GM19372 (cell line): Measurements from ENCODE around the gene WFIKKN2.
"Not testable (repeated sequence)": the region's sequence is repeated elsewhere in the genome, so short reads cannot be mapped to it uniquely, and the experiment has no call there.

Source experiments
- ATAC-seq: cut with Tn5 transposase; IDR thresholded peaks from one replicate; pipeline ENCODE4 v1.9.1; 2021; ENCODE audit warnings: mild to moderate bottlenecking, low read depth, moderate library complexity; ENCODE audit not compliant: unreplicated experiment

The WFIKKN2 gene

DNA sequence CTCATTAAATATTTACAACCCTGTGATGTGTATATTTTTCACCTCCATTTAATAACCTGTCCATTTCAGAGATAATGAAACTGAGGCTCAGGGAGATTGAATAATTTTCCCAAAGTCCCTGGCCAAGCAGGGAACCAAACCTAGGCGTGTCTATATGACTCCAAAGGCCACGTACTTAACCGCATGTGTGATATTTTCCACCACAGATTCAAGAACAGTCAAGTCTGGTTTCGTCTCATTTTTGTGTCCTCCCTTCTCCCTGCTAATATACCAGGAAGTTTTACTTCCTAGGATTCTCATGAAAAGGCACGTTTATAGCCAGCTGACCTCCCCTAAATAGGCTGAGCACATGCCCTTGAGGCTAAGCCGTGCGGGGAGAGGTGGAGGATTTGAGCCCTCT is 15.3 kb downstream of the WFIKKN2 start:
- no peak for ATAC-seq

DNA sequence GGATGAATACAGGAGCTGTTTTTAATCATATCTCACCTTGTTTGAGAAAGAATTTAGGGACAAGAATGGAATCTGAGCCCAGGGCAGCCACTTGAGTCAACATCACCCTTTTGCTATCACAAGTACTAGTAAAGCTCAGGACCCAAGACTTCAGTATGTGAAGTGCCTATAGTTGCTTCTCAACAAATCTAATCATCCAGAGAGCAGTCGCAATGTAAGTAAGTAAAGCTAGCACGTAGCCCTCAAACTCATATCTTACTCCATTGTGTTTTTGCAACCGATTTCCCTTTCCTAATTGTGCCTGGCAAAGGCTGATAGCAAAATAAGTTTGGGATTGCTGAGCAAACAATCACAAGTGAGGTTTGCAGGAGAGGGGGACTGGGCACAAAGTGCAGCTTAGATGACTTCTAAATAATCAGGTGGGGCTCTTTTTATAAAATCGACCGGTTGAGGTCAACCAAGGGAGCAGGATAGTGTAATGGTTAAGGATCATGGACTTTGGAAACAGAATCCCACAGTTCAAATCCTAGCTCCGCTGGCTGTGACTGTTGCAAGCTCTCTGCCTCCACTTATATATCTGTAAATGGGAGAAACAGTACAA is 17.7 kb downstream of the WFIKKN2 start:
- no peak for ATAC-seq

DNA sequence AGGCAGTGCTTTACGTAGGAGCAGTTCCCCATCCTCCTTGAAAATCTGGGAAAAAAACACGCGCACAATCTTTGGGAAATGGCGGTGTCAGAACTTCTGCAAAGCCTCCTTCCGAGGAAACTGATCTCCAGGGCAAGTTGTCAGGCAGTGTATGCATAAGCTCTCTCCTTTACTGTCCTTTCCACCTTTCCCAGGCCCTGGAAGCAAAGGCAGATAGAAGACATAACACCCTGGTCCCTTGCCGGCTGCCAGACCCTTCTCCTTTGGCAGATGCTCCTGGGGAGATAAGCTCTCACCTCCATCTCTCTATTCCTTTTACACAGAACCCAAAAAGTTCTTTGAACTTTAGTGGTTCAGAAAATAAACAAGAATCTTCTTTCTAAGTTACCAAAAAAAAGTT is 18.4 kb downstream of the WFIKKN2 start:
- ATAC-seq = no peak

DNA sequence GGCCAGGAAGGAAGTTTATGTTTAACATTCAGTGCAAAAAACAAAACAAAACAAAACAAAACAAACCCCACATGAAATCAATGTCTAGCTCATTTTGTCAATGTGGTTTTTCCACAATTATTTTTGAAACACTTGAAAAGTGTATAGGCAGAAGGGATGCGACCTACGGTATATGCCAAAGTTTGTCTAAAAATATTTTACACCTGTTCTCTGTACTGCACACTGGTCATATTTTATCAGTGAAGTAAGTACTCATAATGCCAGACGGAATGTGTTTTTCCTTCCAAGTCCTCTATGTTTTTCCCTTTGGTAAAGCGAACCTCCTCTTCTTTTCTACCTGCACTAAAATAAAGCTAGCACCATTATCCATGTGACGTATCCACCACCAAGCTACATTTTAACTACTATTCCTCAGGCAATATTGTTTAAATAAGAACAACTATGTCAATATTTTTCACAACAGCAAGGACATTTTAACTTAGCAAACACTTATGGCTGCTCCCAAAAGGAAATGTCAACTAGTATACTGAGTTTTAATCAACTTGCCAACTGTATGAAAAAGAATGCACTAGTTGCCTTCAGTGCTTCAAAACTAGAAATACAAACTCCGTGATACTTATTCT is 20.4 kb downstream of the WFIKKN2 start:
- ATAC-seq = no peak

DNA sequence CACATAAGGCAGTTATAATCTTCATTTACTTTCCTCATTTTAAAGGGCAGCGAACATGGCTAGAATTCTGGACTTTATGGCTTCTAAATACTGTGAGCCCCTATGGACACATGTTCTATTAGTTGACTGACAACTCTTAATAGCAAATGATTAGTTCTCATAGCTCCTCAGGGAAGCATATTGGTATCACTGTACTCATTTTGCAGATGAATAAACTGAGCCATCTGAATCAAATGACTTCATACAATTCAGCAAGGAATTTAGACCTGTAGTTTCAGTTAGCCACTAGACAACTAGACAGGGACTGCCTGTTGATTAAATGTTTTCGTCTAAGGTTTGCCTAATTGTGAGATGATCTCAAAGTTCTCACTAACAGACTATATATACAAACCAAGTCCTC is 21.0 kb downstream of the WFIKKN2 start:
- no peak for ATAC-seq

DNA sequence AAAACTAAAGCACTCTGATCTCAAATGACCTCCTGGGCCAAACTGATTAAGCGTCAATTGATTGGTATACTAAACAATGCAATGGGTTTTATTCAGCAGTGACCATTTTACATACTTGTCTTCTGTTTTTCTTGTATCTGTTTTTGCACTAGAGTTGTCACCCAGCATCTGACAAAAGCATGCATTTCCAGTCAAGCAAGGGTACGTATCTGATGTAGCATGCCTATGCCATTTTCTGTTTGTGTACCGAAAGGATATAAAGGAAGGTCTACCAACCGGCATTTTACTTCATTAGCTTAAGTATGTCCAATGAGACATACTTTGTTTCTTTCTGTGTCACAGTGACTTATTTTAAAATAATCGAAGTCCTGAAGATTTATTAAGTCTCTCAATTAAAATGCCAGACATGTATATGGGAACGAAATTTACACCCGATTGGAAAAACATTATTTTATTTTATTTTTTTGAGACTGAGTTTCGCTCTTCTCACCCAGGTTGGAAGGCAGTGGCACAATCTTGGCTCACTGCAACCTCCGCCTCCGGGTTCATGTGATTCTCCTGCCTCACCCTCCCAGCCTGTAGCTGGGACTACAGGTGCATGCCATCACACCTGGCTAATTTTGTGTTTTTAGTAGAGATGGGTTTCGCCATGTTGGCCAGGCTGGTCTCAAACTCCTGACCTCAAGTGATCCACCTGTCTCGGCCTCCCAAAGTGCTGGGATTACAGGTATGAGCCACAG is 23.3 kb downstream of the WFIKKN2 start:
- ATAC-seq = no peak

DNA sequence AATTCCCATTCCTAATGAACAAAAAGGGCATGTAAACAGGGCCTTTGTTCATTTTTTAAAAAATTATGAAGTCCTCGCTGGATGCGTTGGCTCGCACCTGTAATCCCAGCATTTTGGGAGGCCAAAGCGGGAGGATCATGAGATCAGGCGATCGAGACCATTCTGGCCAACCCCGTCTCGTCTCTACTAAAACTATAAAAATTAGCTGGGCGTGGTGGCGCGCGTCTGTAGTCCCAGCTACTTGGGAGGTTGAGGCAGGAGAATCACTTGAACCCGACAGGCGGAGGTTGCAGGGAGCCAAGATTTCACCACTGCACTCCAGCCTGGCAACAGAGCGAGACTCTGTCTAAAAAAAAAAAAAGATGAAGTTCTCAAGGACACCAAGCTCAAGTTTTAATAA is 24.3 kb downstream of the WFIKKN2 start:
- not testable (repeated sequence) for ATAC-seq

DNA sequence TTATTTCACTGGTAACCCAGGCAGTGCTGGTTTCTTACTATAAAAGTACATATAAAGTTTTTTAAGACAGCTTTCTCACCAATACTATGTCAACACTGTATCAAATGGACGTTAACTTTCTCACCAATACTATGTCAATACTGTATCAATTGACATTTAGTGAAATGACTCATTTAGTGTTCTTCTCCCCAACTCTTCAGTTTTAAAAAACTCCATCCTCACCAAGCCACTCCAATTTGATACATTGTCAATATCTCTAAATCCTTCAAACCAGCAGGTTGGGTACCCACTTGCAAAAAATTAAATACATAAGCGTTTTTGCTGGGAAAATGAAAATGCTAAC is 25.9 kb downstream of the WFIKKN2 start:
- ATAC-seq = no peak

DNA sequence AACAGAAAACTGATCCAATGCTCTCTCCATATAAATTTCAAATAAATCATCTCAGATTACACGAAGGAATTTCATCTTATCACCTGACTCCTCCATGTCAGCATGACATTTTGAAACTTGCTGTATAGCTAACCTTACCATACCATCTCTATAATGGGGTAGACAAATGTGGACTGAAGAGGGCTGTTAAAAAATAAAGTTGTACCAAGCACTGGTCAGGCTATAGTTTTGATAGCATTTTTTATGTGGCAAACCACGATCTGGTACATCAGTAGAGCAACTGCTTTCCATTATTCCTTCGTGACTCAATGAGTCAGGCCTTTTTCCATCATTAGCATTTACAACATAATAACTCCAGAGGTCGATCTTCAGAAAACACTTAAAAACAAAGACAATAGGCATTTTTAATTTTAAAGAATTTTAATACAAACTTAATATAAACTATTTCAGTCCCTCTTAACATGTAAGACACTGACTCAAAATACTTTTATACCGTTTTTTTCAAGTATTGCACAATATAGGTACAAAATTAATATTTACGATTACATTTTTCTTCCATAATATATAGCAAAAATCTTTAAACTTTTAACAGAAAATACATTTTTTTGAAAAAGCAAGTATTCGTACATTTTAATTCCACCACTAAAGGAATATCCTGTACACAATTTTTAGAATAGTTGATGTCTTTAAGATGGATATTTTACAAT is 26.6 kb downstream of the WFIKKN2 start:
- ATAC-seq = no peak

DNA sequence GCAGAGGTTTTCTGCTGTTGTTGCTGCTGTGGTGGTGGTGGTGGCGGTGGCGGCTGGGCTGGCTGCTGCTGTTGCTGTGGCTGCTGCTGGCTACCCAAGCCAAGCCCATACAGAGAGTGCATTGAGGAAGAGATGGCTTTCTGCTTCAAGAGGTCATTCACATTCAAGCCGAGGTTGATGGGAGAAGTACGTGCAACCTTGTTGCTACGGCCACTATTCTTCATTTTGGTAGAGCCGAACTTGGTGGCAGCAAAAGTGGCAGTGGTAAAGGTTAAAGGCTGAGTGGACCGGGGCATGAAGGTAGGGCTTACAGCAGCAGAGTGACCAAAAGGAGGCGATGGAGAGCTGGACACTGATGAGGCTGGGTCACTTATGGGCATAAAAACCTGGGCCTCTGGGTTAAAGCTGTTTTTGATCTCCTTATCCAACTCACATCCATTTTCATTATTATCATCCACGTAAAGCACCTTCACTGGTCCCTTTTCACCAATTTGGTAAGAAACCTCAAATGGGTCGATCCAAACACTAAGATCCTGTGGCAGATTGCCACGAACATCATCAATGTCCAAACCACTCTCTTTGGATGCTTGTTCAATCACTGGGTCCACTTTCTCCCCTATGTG is 27.9 kb downstream of the WFIKKN2 start:
- ATAC-seq = no peak

DNA sequence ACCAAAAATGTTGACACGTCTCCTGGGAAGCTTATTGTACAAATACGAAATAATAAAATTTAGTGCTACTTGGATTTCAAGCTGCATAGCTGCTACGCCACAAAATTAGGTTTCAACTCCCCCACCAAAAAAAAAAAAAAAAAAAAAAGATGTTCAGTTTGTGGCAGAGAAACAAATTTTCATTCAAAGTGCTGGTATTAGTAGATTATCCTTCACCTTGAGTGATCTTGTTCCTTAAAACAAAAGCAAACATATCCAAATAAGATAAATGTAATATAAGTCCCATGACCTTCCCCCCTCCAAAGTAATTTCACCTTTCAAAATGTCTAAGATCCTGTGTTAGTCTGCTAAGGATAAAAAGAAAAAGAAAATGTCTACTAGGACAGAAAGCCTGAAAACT is 28.5 kb downstream of the WFIKKN2 start:
- ATAC-seq = no peak

DNA sequence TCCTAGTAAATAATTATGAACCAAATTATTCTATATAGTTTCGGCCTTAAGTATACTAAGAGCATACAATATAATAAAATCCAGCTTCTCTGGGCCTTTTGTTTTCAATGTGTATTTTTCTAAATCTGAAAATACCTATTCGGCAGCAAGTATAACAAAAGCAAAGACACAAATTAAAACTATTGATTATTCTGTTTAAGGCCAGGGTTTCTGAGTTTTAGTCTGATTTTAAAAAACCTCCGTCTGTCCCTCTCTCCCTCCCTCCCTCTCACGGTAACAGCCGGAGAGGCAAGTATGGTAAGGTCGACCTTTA is 29.3 kb downstream of the WFIKKN2 start:
- no peak for ATAC-seq

DNA sequence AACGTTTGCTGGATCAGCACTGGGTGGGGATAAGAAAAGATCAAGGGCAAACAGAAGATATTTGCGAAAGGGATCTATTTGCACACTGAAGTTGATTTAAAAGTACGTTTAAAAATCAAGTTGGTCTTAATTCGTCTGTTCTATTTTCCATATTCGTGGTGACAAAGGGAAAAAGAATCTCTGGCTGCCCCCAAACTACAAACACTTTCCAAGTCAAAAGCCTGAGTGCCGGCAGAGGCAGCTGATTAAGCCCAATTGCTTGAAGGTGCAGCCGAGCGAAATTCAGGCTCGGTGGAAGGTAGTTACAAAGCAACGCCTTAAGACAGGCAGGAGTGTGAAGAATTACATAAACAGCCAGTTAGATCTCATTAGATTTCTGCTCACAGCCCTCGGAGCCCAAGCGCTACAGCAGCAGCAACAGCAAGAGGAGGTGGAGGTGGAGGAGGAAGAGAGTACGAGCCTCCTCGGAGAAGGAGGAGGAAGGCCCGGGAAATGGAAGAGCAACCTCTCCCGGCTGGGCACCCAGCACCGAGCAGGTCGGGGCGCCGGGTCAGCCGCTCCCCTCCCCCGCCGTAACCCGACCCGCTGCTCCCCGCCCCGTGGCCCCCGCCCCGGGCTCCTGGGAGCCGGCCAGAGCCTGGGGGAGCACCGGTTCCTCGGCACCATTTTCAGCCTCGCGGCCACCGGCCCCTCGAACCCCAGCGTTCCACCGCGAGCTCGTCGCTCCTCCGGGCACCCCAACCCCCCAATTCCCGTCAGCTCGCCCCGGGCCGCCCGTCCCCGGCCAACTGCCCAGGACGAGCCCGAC is 29.9 kb downstream of the WFIKKN2 start:
- ATAC-seq = peak; percentile 12

DNA sequence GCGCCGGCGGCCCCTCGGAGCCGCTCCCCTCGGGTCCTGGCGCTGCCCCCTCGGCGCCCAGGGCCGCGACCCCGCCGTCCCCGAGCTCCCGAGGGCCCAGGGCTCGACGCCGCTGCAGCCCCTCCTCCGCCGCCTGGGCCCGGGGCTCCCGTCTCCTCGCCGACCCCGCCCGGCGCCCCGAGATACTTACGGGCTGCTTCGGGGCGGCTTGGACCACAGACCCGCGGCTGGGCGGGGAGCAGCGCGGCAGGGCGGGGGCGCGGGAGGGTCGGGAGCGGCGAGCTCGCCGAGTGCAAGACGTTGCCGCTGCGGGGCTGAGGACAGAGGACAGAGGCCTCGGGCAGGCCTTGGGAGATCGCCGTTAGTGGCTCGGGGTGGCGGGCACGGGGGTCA is 30.5 kb downstream of the WFIKKN2 start:
- no peak for ATAC-seq

DNA sequence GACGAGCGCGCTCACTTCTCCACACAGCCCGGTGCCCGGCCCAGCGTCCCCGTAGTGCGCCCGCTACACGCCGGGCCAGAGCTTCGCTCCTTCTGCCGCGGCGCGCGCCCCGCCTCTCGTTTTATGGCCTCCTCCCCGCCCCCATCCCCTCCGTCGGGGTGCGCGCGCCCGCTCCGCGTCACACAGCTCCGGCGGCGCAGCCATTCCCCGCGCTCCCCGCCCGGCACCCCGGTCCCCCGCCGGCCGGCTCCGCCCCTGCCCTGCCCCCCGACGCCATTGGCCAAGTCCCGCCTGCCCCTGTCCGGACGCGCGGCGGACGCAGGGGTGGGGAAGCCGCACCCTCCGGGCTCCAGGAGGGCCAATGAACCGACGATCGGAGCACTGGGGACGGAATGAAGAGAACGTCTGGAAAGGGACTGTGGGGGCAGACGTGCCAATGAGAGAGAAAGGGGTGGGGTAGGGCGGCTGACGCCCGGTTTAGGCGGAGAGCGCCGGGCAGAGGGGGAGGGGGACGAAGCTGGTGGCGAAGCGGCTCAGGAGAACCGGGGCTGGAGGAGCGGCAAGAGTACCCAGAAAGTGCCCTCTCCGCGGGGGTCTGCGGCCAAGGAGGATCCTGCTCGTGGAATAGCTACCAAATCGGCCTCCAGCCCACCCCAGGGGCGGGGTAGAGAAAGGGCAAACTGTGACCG is 31.0 kb downstream of the WFIKKN2 start, which contains the start of gene TOB1:
TSS of gene TOB1 (minus strand) at position 94 of the 689 bp plus-strand sequence. CDS start 2,337 bp downstream, outside the sequence.
- ATAC-seq = peak; percentile 57

DNA sequence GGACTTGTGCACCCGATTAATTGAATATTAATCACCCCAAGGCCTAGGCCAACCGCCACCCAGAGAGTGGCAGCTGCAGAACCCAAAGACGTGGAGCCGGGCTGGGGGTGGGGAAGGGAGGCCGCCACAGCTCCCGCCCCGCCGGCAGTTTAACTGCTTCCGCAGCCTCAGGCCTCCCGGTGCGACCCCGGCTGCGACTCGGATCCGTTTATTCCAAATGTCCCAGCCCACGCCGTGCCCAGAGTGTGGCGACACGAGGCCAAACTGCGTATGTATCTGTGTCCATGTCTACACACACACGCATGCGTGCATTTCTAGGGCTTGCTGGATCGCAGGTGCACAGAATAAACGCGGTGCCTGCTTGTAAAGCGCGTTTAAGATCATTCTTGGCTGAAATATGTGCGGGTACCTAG is 31.6 kb downstream of the WFIKKN2 start:
- no peak for ATAC-seq

DNA sequence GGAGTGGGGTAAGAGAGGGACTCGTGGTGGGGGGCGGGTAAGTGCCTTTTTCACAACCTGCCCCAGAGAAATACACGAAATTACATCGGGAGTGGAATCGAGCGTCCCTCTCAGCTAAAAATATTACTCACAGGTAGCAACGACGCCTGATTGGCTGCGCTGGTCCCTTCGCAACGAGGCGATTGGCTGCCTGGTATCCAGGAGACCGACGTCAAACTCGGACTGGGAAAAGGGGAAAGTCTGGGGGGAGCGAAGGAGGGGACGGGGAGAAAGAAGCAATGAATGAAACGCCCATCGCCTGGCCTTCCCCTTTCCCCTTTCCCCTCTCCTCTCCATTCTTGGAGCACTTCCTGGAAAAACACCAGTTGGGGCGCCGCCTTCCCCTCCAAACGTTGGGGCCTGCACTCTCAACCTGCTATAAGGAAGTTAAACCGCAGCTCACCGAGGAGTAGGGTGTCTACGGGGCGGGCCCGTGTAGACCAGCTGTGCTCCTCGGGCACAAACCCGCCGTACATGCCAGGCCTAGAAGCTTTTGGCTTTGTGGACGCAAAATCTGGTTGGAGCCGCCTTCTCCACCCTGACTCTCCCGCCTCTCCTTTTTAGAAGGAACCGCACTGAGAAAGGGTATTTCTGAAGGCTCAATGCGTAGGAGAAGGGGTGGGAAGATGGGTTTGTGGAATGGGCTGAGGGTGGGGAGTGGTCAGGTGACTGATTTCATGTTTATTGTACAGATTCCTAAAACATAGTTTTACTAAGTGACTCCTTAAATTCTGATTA is 32.2 kb downstream of the WFIKKN2 start:
- peak; percentile 17 for ATAC-seq

DNA sequence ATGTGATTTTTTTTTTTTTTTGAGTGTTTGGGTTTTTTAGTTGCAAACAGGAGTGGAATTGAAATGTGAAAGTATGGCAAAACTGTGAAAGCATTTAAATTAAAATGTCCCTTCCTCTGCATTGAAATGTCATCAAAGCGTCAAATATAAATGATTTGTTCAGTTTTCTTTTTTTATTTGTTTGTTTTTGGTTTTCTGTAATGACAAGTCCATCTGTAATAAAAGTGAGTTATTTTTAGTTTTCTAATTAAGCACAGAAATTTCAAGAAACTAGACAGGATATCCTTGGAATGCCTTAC is 32.7 kb downstream of the WFIKKN2 start:
- no peak for ATAC-seq

DNA sequence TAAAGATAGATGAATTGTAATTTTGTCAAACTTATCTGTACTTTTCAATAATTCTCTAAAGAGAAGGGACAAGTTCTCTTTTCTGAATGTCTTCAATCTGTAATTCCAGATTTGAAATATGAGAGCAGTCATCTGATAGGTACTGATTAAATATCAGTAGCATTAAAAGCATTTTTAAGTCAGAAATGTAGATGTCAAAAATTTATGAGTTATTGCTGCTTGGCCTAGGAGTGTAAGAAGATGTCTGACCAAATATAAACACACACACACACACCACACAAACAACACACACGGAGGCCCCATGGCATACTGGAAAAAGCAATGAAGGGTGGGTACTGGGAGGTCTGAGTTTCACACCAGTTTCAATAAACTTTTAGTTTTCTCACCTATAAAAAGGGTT is 33.2 kb downstream of the WFIKKN2 start:
- no peak for ATAC-seq
